Left lung (tissue), 14 donors: ENCODE results near the gene NMRK1. TPM values are rescaled to one million over a fixed set of nuclear protein-coding genes. Genes with fewer than 3 reads are reported as not detected.
A peak's percentile ranks its signal among the peaks of the same experiment; 100 is the strongest.

ENCODE experiments used
- ATAC-seq: fragments of 200-7000 bp; cut with Tn5 transposase; one replicate; pipeline ENCODE4 v1.9.1; 2020; ENCODE audit warnings: moderate library complexity
- DNase-seq, 4 donors: peaks; one replicate each; pipeline ENCODE4 v3.0.0-alpha.2; 2013 to 2020
- H3K27ac ChIP-seq, 2 donors: fragments of 200-600 bp; sonication (generic) in 1 of 2; one replicate each; pipeline versions ENCODE4 v1.5.0 to v1.8.0; 2020 to 2021
- H3K27me3 ChIP-seq, 2 donors: fragments of 200-600 bp; sonication (generic) in 1 of 2; one replicate each; pipeline versions ENCODE4 v1.5.0 to v1.8.0; 2020 to 2021
- H3K36me3 ChIP-seq, 2 donors: fragments of 200-600 bp; sonication (generic) in 1 of 2; one replicate each; pipeline versions ENCODE4 v1.5.0 to v1.8.0; 2020 to 2021
- H3K4me1 ChIP-seq, 2 donors: fragments of 200-600 bp; one replicate each; pipeline ENCODE4 v1.8.0; 2021
- H3K4me3 ChIP-seq, 2 donors: fragments of 200-600 bp; sonication (generic) in 1 of 2; one replicate each; pipeline versions ENCODE4 v1.5.0 to v1.8.0; 2020 to 2021; ENCODE audit warnings: mild to moderate bottlenecking in 1 of 2
- H3K9me3 ChIP-seq, 2 donors: fragments of 200-600 bp; sonication (generic) in 1 of 2; one replicate each; pipeline versions ENCODE4 v1.5.0 to v1.8.0; 2020 to 2021
- CTCF ChIP-seq, 2 donors: fragments of 200-600 bp; sonication (generic) in 1 of 2; IDR thresholded peaks; one replicate each; pipeline versions ENCODE4 v1.5.0 to v1.8.0; 2021; ENCODE audit warnings: antibody characterized with exemption in 2 of 2
- intact Hi-C, 2 donors: fragments of 100-400 bp; cut with DNase I; formaldehyde crosslinking; loops; one replicate each; pipeline versions ENCODE4 v1.11.2 to v1.14.2; 2022
- long read RNA-seq, 12 donors: library from polyadenylated mRNA in 2 of 12; unstranded in 2 of 12; transcript quantifications; one replicate each; pipeline ENCODE4 v2.0.0 and lab custom pipeline, GENCODE V29; 2019 to 2026
- polyA plus RNA-seq, 6 donors: library from polyadenylated mRNA; unstranded; fragments of 120-200 nt; gene quantifications; one replicate each; pipeline ENCODE4 v1.2.1, GENCODE V29; 2013; ENCODE audit not compliant: insufficient read length in 6 of 6
- total RNA-seq, 2 donors: library from RNA; stranded (reverse); fragmentation: NEBNext Ultra II Directional; extraction: Animal tissue kit (Norgen Biotek cat#: 25700); gene quantifications; one replicate each; pipeline ENCODE4 v1.2.1, GENCODE V29; 2021
- donor health status: DM: no; HTN: yes; CAD: no.
- donor health status: DM: no; HTN: no; CAD: no.

NMRK1 gene
- total RNA-seq (10 to 100 TPM; 26.0 to 29.1 TPM), polyA plus RNA-seq (10 to 100 TPM; 32.7 to 60.1 (median 42.0) TPM)
- long read RNA-seq, donor 1, transcript NMRK1-201 (9 exons, 1,185 nt), result major isoform, 10 of 16 reads
- long read RNA-seq, donor 1, transcript NMRK1-202 (8 exons, 1,121 nt), result minor isoform, 5 of 16 reads
- long read RNA-seq, donor 1, partial matches to known transcripts, result 0 of 16 reads
- long read RNA-seq, donor 1, other reads (novel, unspliced or antisense), result 0 of 16 reads
- long read RNA-seq, donor 2, transcript NMRK1-201 (9 exons, 1,185 nt), result major isoform, 9 of 106 reads
- long read RNA-seq, donor 2, partial matches to known transcripts, result 42 of 106 reads
- long read RNA-seq, donor 2, other reads (novel, unspliced or antisense), result 50 of 106 reads
- long read RNA-seq, donor 3, transcript NMRK1-201 (9 exons, 1,185 nt), result major isoform, 6 of 12 reads
- long read RNA-seq, donor 3, partial matches to known transcripts, result 0 of 12 reads
- long read RNA-seq, donor 3, other reads (novel, unspliced or antisense), result 0 of 12 reads
- long read RNA-seq, donor 4, transcript NMRK1-205 (2 exons, 817 nt), result minor isoform, 11 of 36 reads
- long read RNA-seq, donor 4, transcript NMRK1-201 (9 exons, 1,185 nt), result major isoform, 14 of 36 reads
- long read RNA-seq, donor 4, partial matches to known transcripts, result 2 of 36 reads
- long read RNA-seq, donor 4, other reads (novel, unspliced or antisense), result 5 of 36 reads
- long read RNA-seq, donor 5, transcript NMRK1-201 (9 exons, 1,185 nt), result major isoform, 11 of 12 reads
- long read RNA-seq, donor 5, partial matches to known transcripts, result 0 of 12 reads
- long read RNA-seq, donor 5, other reads (novel, unspliced or antisense), result 0 of 12 reads
- long read RNA-seq, donor 6, transcript NMRK1-201 (9 exons, 1,185 nt), result major isoform, 14 of 15 reads
- long read RNA-seq, donor 6, partial matches to known transcripts, result 0 of 15 reads
- long read RNA-seq, donor 6, other reads (novel, unspliced or antisense), result 0 of 15 reads
- long read RNA-seq, donor 7, transcript NMRK1-201 (9 exons, 1,185 nt), result major isoform, 5 of 8 reads
- long read RNA-seq, donor 7, partial matches to known transcripts, result 0 of 8 reads
- long read RNA-seq, donor 7, other reads (novel, unspliced or antisense), result 0 of 8 reads
- long read RNA-seq, donor 8, transcript NMRK1-201 (9 exons, 1,185 nt), result major isoform, 10 of 49 reads
- long read RNA-seq, donor 8, partial matches to known transcripts, result 39 of 49 reads
- long read RNA-seq, donor 8, other reads (novel, unspliced or antisense), result 0 of 49 reads
- long read RNA-seq, donor 9, result 0 reads
- long read RNA-seq, donor 10, transcript NMRK1-201 (9 exons, 1,185 nt), result major isoform, 8 of 19 reads
- long read RNA-seq, donor 10, partial matches to known transcripts, result 0 of 19 reads
- long read RNA-seq, donor 10, other reads (novel, unspliced or antisense), result 10 of 19 reads
- long read RNA-seq, donor 11, result 0 reads
- long read RNA-seq, donor 12, partial matches to known transcripts, result 25 of 82 reads
- long read RNA-seq, donor 12, other reads (novel, unspliced or antisense), result 50 of 82 reads

DNA sequence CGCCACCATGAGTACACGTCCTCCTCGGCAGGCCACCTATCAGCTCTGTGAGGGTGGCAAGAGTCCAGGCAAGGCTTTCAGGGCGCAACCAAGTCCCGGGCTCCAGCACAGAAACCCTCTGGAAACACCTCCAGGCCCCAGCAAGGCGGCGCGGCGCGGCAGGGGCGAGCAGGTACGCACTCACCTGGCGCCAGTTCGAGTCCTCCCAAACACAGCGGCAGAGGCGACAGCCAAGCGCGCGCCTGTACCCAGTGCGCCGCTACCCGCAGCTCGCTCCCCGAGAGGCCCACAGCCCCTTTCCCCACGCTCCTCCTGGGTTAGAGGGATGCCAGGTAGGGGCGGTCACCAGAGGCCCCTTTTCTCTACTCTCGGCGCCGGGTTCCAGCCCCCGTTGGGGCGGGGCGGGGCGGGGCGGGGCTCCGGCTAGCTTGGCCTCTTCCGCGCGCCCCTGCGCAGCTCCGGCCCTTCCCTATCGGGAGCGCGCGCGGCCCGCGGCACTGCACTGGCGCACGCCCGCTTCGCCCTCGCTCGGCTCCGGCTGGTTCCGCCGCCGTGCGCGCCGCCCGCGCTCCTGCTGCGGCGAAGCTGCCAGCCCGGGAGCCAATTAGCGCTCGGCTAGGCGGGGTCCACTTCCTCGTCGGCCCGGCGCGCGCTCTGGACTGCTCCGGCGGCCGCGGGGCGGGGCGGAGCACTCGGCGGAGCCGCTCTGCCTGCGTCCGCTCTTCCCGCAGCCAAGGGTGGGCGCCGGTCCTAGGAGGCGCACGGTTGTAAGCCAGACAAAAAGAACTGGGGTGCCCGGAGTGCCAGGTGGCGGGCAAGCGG lies at the start of gene NMRK1, which contains the start of gene OSTF1:
NMRK1 (minus strand) TSS at position 332 of the 822 bp plus-strand sequence. CDS start 5,040 bp downstream, outside the sequence.
OSTF1 (plus strand) TSS at position 691 of the 822 bp plus-strand sequence. CDS start 179 bp downstream, outside the sequence.
- Histone ChIP-seq H3K27me3 (no peaks in the 10 kb centered on the region), H3K9me3 (no peaks in the 10 kb centered on the region), H3K27ac (peak within 1 kb of the TSS; percentile 94 to 100), H3K4me3 (peak within 1 kb of the TSS; percentile 92 to 93), H3K36me3 (peaks cover 0 to under 1% of the 10 kb centered on the region in 2 donors), H3K4me1 (peaks cover 33 to 74% of the 10 kb centered on the region in 2 donors)
- DNase-seq (peak; percentile 95 to 99 (median 98)), ATAC-seq (peak; percentile 92)
- intact Hi-C loops, result loop anchor here in 1 of 2 donors (10.0 kb wide), 1 partner anchor 57 kb away; no protein-coding TSS in a partner anchor
- no peak for TF ChIP-seq CTCF (IDR thresholded peaks at IDR 0.05)

DNA sequence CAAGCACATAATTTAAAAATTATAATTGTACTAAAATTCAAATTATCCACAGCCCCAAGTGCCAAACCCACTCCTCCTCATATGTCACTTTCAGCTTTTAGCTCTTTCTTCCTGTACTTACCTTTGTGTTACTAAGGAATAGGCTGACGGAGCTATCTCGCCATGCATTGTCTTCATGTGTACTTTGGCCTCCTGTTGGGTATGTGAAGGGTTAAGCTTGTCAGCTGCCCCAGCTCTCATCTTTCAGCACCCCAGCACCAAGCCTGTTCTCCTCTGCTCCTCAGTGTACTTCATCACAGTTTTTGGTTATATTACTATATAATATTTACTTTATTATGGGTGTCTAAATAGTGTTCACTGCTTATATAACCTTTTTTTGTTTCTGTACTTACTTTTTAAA lies 46.5 kb upstream of the NMRK1 start:
- peaks cover 0 to 90% of the 10 kb centered on the region in 2 donors for H3K36me3 ChIP-seq
- no peaks in the 10 kb centered on the region for H3K27me3 ChIP-seq
- DNase-seq, result no peak
- intact Hi-C loops, result no loop called here
- H3K9me3 ChIP-seq, result no peaks in the 10 kb centered on the region
- ATAC-seq, result no peak
- TF ChIP-seq CTCF (IDR thresholded peaks at IDR 0.05), result no peak
- H3K4me1 ChIP-seq, result peaks cover 0 to 11% of the 10 kb centered on the region in 2 donors
- H3K27ac ChIP-seq, result no peak overlapping the region
- no peak overlapping the region for H3K4me3 ChIP-seq

DNA sequence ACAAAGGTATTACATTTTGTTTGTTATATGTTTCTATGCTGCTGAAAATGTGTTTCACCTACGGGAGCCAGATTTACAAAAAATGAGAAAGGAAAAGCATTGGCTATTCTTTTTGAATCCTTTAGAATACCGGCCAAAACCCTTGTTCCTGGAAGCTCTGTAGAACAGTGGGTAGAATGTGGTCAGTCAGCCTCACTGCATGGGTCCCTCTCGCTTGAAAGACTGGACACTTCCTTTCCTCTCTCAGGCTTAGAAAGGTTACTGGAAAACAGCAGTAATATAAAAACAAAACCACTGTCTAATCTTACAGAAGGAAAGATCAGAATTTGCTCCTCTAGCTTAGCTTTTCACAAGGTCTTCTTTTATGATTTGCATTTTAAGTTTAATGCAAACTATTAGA lies 45.4 kb upstream of the NMRK1 start:
- Histone ChIP-seq H3K36me3 (peaks cover 0 to 85% of the 10 kb centered on the region in 2 donors), H3K9me3 (no peaks in the 10 kb centered on the region), H3K27me3 (no peaks in the 10 kb centered on the region), H3K27ac (no peak overlapping the region), H3K4me3 (no peak overlapping the region), H3K4me1 (peaks cover 0 to 11% of the 10 kb centered on the region in 2 donors)
- TF ChIP-seq CTCF (IDR thresholded peaks at IDR 0.05), result no peak
- DNase-seq, result no peak
- no peak for ATAC-seq
- intact Hi-C loops, result no loop called here

DNA sequence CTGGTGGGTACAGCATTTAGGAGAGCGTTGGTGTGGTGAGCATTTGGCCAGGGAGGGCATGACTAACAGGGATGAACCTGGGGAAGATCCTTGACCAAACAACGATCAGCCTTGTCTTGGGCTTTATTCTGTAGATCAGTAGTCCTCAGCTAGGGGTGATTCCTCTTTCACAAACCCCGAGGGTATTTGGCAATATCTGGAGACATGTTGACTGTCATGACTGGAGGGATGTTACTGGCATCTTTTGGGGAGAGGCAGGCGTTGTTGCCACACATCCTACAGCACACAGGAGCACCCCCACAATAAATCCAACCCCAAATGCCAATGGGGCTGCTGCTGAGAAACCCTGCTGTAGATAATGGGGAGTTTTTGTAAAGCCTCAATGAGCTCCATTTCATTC lies 44.3 kb upstream of the NMRK1 start:
- DNase-seq, result no peak
- TF ChIP-seq CTCF (IDR thresholded peaks at IDR 0.05), result no peak
- Histone ChIP-seq H3K9me3 (no peaks in the 10 kb centered on the region), H3K27ac (peak overlapping the region in 1 of 2 donors; percentile 46), H3K4me1 (peaks cover 0 to 11% of the 10 kb centered on the region in 2 donors), H3K36me3 (peaks cover 0 to 74% of the 10 kb centered on the region in 2 donors), H3K4me3 (no peak overlapping the region), H3K27me3 (no peaks in the 10 kb centered on the region)
- ATAC-seq, result no peak
- intact Hi-C loops, result no loop called here
